HepG2 (cell line): ENCODE data around the gene AUP1. TPM values are rescaled to one million over a fixed set of nuclear protein-coding genes. Genes with fewer than 3 reads are reported as not detected.

Experiments used
- ATAC-seq: fragments of 200-7000 bp; cut with Tn5 transposase; 3 replicates; pipeline ENCODE4 v1.9.1; 2020; ENCODE audit warnings: mild to moderate bottlenecking, moderate library complexity
- BruUV-seq: library from RNA; stranded (reverse); fragments of 400-500 nt; replicated peaks from 2 replicates; lab custom pipeline; 2021; lab: Mats Ljungman, UMichigan
- CTCF ChIA-PET: fragments of 300-600 bp; formaldehyde crosslinking; extraction: SDS; loops from one replicate; lab custom pipeline; 2021; ENCODE audit warnings: low total read pairs, inconsistent platforms, low intra/inter-chr PET ratio; lab: Yijun Ruan, JAX
- POLR2A ChIA-PET: fragments of 350-600 bp; sonication (Branson Sonifier 250); formaldehyde crosslinking; loops from one replicate; lab custom pipeline; 2020; ENCODE audit warnings: antibody characterized with exemption, inconsistent platforms; lab: Yijun Ruan, JAX
- DNase-seq: peaks from one replicate; pipeline ENCODE4 v3.0.0-alpha.2; 2015; ENCODE audit warnings: low spot score
- FAIRE-seq: peaks from 3 replicates; lab custom pipeline; 2011; peaks lifted over from hg19 to GRCh38; lab: Jason Lieb, UNC
- H2AFZ ChIP-seq: one replicate; pipeline ENCODE4 v1.6.1; 2011; ENCODE audit warnings: low read length, inconsistent platforms
- H3K27ac ChIP-seq: fragments of 300-600 bp; 3 replicates; pipeline ENCODE4 v1.8.0; 2011; ENCODE audit warnings: mixed run types, mild to moderate bottlenecking, mixed read lengths, low read length, inconsistent platforms; ENCODE audit not compliant: insufficient read depth; ENCODE audit errors: extremely low read length
- H3K27me3 ChIP-seq, 2 experiments: fragments of 200-600 bp in 1 of 2; 2 replicates in 1 of 2; 3 replicates in 1 of 2; pipeline versions ENCODE4 v1.6.0 to v1.8.0; 2011; ENCODE audit warnings: low read length in 2 of 2, mild to moderate bottlenecking in 2 of 2, moderate library complexity in 2 of 2, inconsistent platforms in 1 of 2; ENCODE audit not compliant: insufficient read depth in 2 of 2, control insufficient read depth in 1 of 2
- H3K36me3 ChIP-seq, 2 experiments: fragments of 200-600 bp in 1 of 2; replicated peaks in 1 of 2; 2 replicates in 1 of 2; 3 replicates in 1 of 2; pipeline versions ENCODE4 v1.5.1 to v1.8.0; 2011; ENCODE audit warnings: low read length in 2 of 2, inconsistent platforms in 1 of 2; ENCODE audit not compliant: insufficient read depth in 2 of 2, control insufficient read depth in 1 of 2
- H3K4me1 ChIP-seq: 2 replicates; pipeline ENCODE4 v1.5.1; 2012; ENCODE audit warnings: low read length, inconsistent platforms; ENCODE audit not compliant: insufficient read depth
- H3K4me2 ChIP-seq: 2 replicates; pipeline ENCODE4 v1.6.0; 2011; ENCODE audit warnings: low read depth, low read length, inconsistent platforms
- H3K4me3 ChIP-seq, 3 experiments: fragments of 200-600 bp in 1 of 3; sonication (generic), shearing (Covaris generic) in 1 of 3; replicated peaks in 1 of 3; 2 replicates each; pipeline ENCODE4 v1.5.1; 2011 to 2016; ENCODE audit warnings: low read length in 3 of 3, inconsistent platforms in 2 of 3, low read depth in 2 of 3, mild to moderate bottlenecking in 2 of 3, control low read depth in 1 of 3, mixed read lengths in 1 of 3; ENCODE audit not compliant: insufficient read depth in 1 of 3
- H3K79me2 ChIP-seq: one replicate; pipeline ENCODE4 v1.6.1; 2011; ENCODE audit warnings: low read length, inconsistent platforms; ENCODE audit not compliant: insufficient read depth
- H3K9ac ChIP-seq: 2 replicates; pipeline ENCODE4 v1.6.0; 2011; ENCODE audit warnings: mild to moderate bottlenecking, low read depth, low read length, inconsistent platforms; ENCODE audit not compliant: insufficient read depth
- H3K9me3 ChIP-seq: 2 replicates; pipeline ENCODE4 v1.5.1; 2012; ENCODE audit warnings: mild to moderate bottlenecking, low read length
- H4K20me1 ChIP-seq: 2 replicates; pipeline ENCODE4 v1.6.0; 2011; ENCODE audit warnings: inconsistent platforms, mild to moderate bottlenecking, low read length, moderate library complexity; ENCODE audit not compliant: insufficient read depth
- CEBPG ChIP-seq: IDR thresholded peaks from 2 replicates; pipeline ENCODE4 v1.6.1; 2016
- CENPBD1 ChIP-seq: sonication (generic); formaldehyde crosslinking; IDR thresholded peaks from 2 replicates; pipeline ENCODE4 v1.8.0; 2022; ENCODE audit warnings: missing genetic modification reagents, low read depth, mild to moderate bottlenecking, borderline replicate concordance
- MAFF ChIP-seq: IDR thresholded peaks from 2 replicates; pipeline ENCODE4 v1.6.1; 2011; ENCODE audit warnings: low read depth, low read length, improper control_type of control experiment
- MTF2 ChIP-seq: sonication (generic); formaldehyde crosslinking; IDR thresholded peaks from 2 replicates; pipeline ENCODE4 v1.5.0; 2020; ENCODE audit warnings: missing genetic modification reagents, borderline replicate concordance
- NR2F1 ChIP-seq, 2 experiments: fragments of 450-650 bp in 1 of 2; formaldehyde crosslinking in 1 of 2; IDR thresholded peaks; 2 replicates each; pipeline versions ENCODE4 v1.5.0 to v1.6.1; 2016 to 2020; ENCODE audit warnings: mild to moderate bottlenecking in 1 of 2, missing compliant biosample characterization in 1 of 2, missing genetic modification reagents in 1 of 2, moderate library complexity in 1 of 2
- POLR2A ChIP-seq, 2 experiments: IDR thresholded peaks; 2 replicates each; pipeline ENCODE4 v1.6.1; 2011; ENCODE audit warnings: low read depth in 2 of 2, low read length in 2 of 2, mild to moderate bottlenecking in 1 of 2, moderate library complexity in 1 of 2; ENCODE audit not compliant: insufficient read depth in 1 of 2
- POLR2AphosphoS5 ChIP-seq: IDR thresholded peaks from 2 replicates; pipeline ENCODE4 v1.6.1; 2012; ENCODE audit warnings: low read depth, low read length
- RAD51 ChIP-seq: fragments of 450-650 bp; IDR thresholded peaks from 2 replicates; pipeline ENCODE4 v1.6.1; 2016; ENCODE audit warnings: borderline replicate concordance
- THAP11 ChIP-seq: IDR thresholded peaks from 2 replicates; pipeline ENCODE4 v1.6.1; 2016; ENCODE audit warnings: missing biosample characterization, missing genetic modification reagents
- ZNF124 ChIP-seq: sonication (generic); formaldehyde crosslinking; IDR thresholded peaks from 2 replicates; pipeline ENCODE4 v1.4.0; 2020; ENCODE audit warnings: missing genetic modification reagents
- ZNF34 ChIP-seq: sonication (generic); formaldehyde crosslinking; IDR thresholded peaks from 2 replicates; pipeline ENCODE4 v1.4.0; 2020; ENCODE audit warnings: mild to moderate bottlenecking, missing genetic modification reagents, borderline replicate concordance
- ZNF563 ChIP-seq: sonication (generic); formaldehyde crosslinking; IDR thresholded peaks from 2 replicates; pipeline ENCODE4 v1.8.0; 2022; ENCODE audit warnings: mild to moderate bottlenecking, moderate library complexity, missing genetic modification reagents
- ZNF577 ChIP-seq: sonication (generic); formaldehyde crosslinking; IDR thresholded peaks from 2 replicates; pipeline ENCODE4 v1.4.0; 2020; ENCODE audit warnings: mild to moderate bottlenecking, low read depth, missing genetic modification reagents, borderline replicate concordance
- WGBS: methylation state at CpG from one replicate; pipeline ENCODE4 v1.1.6; 2017; ENCODE audit warnings: low lambda C conversion rate; 5-methylcytosine and 5-hydroxymethylcytosine counted together
- in situ Hi-C: cut with HindIII; loops from 2 replicates; pipeline ENCODE4 v1.10.0; 2017; ENCODE audit warnings: low pct_unique_long_range_greater_than_20kb; ENCODE audit not compliant: extremely low pct_ligation_motif_present
- intact Hi-C: fragments of 100-400 bp; cut with micrococcal nuclease; formaldehyde crosslinking; loops from one replicate; pipeline ENCODE4 v1.10.0; 2022; ENCODE audit not compliant: unreplicated experiment
- polyA plus RNA-seq, 8 experiments: library from polyadenylated mRNA; depleted of rRNA in 3 of 8; stranded (reverse) in 7 of 8; unstranded in 1 of 8; fragments of >200 nt; fragmentation: Illumina TruSeq in 4 of 8; extraction: Trizol in 4 of 8; gene quantifications; 2 replicates each; pipeline versions ENCODE4 v1.2.1 to v1.2.3, GENCODE V29; 2011 to 2016; ENCODE audit warnings: low read depth in 4 of 8, missing spikeins in 1 of 8, mixed read lengths in 1 of 8; ENCODE audit not compliant: insufficient read depth in 1 of 8
- total RNA-seq, 5 experiments: library from RNA; depleted of rRNA; stranded (reverse); fragments of >200 nt; fragmentation: Illumina TruSeq; extraction: Trizol; gene quantifications; 2 replicates each; pipeline ENCODE4 v1.2.3, GENCODE V29; 2016; ENCODE audit warnings: low read depth in 1 of 5
- TF ChIP-seq, protein P1 (sequence below): IDR thresholded peaks from 2 replicates; pipeline ENCODE4 v1.6.1; 2012; ENCODE audit warnings: low read length, improper control_type of control experiment
- TF ChIP-seq, protein P2 (sequence below): sonication (generic); formaldehyde crosslinking; IDR thresholded peaks from 2 replicates; pipeline ENCODE4 v1.5.0; 2020; ENCODE audit warnings: mild to moderate bottlenecking, missing genetic modification reagents, moderate library complexity

Gene AUP1
- total and polyA plus RNA-seq, 2 of the 13 experiments (the other 11 are each of a cell fraction or from before 2014, with no cell fraction given): 174 to 267 TPM

GRCh38 chr2:74533464-74533863 lies 4.0 kb upstream of the AUP1 start:
- peaks cover 15% of the 10 kb centered on the region for H3K79me2 ChIP-seq

GRCh38 chr2:74532222-74532621 lies 2.7 kb upstream of the AUP1 start:
- Histone ChIP-seq H3K4me1 (peaks cover 32% of the 10 kb centered on the region), H3K4me3 (no peak overlapping the region), H3K36me3 (peaks cover 12 to 23% of the 10 kb centered on the region in 2 experiments), H2AFZ (no peak overlapping the region), H4K20me1 (no peaks in the 10 kb centered on the region), H3K4me2 (no peak overlapping the region), H3K9me3 (no peaks in the 10 kb centered on the region), H3K27ac (no peak overlapping the region), H3K9ac (no peak overlapping the region), H3K79me2 (peaks cover 27% of the 10 kb centered on the region), H3K27me3 (peaks cover 4 to 11% of the 10 kb centered on the region in 2 experiments; a peak in 3 of 5 replicates)
- CTCF ChIA-PET: interaction anchor here (1.2 to 2.4 kb wide), 5 partner anchors 25 to 282 kb away, joined by 4 to 19 read pairs (median 5); partner anchors contain the start of genes CCDC142, PCGF1 and TTC31
- ATAC-seq: no peak
- peak; percentile 80 for FAIRE-seq
- BruUV-seq: no TSS peak
- in situ Hi-C loops (no loop called here), intact Hi-C loops (loop anchor here (1.0 kb wide), 1 partner anchor 199 kb away; no protein-coding TSS in a partner anchor)
- peak; percentile 68 for DNase-seq
- POLR2A ChIA-PET: interaction anchor here (0.7 to 5.9 kb wide), 6 partner anchors 24 to 74 kb away, joined by 3 to 76 read pairs (median 12); partner anchors contain the start of genes CCDC142, LBX2, PCGF1 and TTC31
- TF ChIP-seq, protein P1, sequence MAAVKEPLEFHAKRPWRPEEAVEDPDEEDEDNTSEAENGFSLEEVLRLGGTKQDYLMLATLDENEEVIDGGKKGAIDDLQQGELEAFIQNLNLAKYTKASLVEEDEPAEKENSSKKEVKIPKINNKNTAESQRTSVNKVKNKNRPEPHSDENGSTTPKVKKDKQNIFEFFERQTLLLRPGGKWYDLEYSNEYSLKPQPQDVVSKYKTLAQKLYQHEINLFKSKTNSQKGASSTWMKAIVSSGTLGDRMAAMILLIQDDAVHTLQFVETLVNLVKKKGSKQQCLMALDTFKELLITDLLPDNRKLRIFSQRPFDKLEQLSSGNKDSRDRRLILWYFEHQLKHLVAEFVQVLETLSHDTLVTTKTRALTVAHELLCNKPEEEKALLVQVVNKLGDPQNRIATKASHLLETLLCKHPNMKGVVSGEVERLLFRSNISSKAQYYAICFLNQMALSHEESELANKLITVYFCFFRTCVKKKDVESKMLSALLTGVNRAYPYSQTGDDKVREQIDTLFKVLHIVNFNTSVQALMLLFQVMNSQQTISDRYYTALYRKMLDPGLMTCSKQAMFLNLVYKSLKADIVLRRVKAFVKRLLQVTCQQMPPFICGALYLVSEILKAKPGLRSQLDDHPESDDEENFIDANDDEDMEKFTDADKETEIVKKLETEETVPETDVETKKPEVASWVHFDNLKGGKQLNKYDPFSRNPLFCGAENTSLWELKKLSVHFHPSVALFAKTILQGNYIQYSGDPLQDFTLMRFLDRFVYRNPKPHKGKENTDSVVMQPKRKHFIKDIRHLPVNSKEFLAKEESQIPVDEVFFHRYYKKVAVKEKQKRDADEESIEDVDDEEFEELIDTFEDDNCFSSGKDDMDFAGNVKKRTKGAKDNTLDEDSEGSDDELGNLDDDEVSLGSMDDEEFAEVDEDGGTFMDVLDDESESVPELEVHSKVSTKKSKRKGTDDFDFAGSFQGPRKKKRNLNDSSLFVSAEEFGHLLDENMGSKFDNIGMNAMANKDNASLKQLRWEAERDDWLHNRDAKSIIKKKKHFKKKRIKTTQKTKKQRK: no peak
- TF ChIP-seq ZNF577 (CRISPR knock-in tag): no peak
- no peak for TF ChIP-seq ZNF124 (CRISPR knock-in tag)
- no peak for TF ChIP-seq NR2F1 (CRISPR knock-in tag; IDR thresholded peaks at IDR 0.05)
- TF ChIP-seq MAFF: peak; percentile 71
- TF ChIP-seq MTF2 (CRISPR knock-in tag): no peak
- TF ChIP-seq THAP11: peak; percentile 46; the same call in 1 of the 2 replicates
- TF ChIP-seq, protein P2, sequence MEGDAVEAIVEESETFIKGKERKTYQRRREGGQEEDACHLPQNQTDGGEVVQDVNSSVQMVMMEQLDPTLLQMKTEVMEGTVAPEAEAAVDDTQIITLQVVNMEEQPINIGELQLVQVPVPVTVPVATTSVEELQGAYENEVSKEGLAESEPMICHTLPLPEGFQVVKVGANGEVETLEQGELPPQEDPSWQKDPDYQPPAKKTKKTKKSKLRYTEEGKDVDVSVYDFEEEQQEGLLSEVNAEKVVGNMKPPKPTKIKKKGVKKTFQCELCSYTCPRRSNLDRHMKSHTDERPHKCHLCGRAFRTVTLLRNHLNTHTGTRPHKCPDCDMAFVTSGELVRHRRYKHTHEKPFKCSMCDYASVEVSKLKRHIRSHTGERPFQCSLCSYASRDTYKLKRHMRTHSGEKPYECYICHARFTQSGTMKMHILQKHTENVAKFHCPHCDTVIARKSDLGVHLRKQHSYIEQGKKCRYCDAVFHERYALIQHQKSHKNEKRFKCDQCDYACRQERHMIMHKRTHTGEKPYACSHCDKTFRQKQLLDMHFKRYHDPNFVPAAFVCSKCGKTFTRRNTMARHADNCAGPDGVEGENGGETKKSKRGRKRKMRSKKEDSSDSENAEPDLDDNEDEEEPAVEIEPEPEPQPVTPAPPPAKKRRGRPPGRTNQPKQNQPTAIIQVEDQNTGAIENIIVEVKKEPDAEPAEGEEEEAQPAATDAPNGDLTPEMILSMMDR (CRISPR knock-in tag): peak; percentile 72
- TF ChIP-seq CEBPG (CRISPR knock-in tag): no peak

More at GRCh38 chr2:74533464-74533863, 4.0 kb upstream of the AUP1 start:
- H3K4me1 ChIP-seq: peaks cover 20% of the 10 kb centered on the region
- no peak overlapping the region for H3K4me3 ChIP-seq
- H3K36me3 ChIP-seq: peaks cover 7 to 12% of the 10 kb centered on the region in 2 experiments; a peak in 3 of 5 replicates
- H3K4me2 ChIP-seq: no peak overlapping the region
- BruUV-seq: no TSS peak
- ChIA-PET CTCF (interaction anchor here (2.4 kb wide), 1 partner anchor 50 kb away, joined by 19 read pairs; the partner anchor contains the start of genes CCDC142 and TTC31), POLR2A (interaction anchor here (3.0 to 5.9 kb wide), 2 partner anchors 32 to 51 kb away, joined by 17 to 76 read pairs; partner anchors contain the start of genes CCDC142, LBX2 and TTC31)
- no peaks in the 10 kb centered on the region for H3K9me3 ChIP-seq
- in situ Hi-C loops: no loop called here
- TF ChIP-seq POLR2A (IDR thresholded peaks at IDR 0.05; ENCODE audit: insufficient read depth in 1 of 2, low read depth in 2 of 2, low read length in 2 of 2) (0 out of 4 replicates have a peak, but pooled peaks of 1 of the 2 experiments have one; percentile 20), CENPBD1 (CRISPR knock-in tag) (no peak), POLR2AphosphoS5 (peak; percentile 15; the same call in 1 of the 2 replicates), ZNF34 (no peak), ZNF563 (CRISPR knock-in tag) (no peak), RAD51 (no peak)
- H4K20me1 ChIP-seq: no peaks in the 10 kb centered on the region
- no peak overlapping the region for H3K9ac ChIP-seq
- H3K27me3 ChIP-seq: peaks cover 4 to 23% of the 10 kb centered on the region in 2 experiments; a peak in 3 of 5 replicates
- WGBS: 90% methylated on average over 4 of the region's 4 CpGs
- no peak overlapping the region for H3K27ac ChIP-seq
- no peak for DNase-seq
- FAIRE-seq: no peak
- H2AFZ ChIP-seq: no peak overlapping the region
- ATAC-seq: no peak
- intact Hi-C loops: no loop called here
